DND-41 (cell line): ENCODE measurements around the gene ECSCR.

ENCODE experiments used
- ATAC-seq: fragments of 200-7000 bp; cut with Tn5 transposase; 3 replicates; pipeline ENCODE4 v1.9.1; 2021; ENCODE audit warnings: low read depth; ENCODE audit not compliant: insufficient read depth
- DNase-seq: peaks from one replicate; pipeline ENCODE4 v3.0.0-alpha.2; 2020
- H2AFZ ChIP-seq: 2 replicates; pipeline ENCODE4 v1.6.0; 2012; ENCODE audit warnings: low read depth, low read length
- H3K27ac ChIP-seq: 2 replicates; pipeline ENCODE4 v1.5.1; 2012; ENCODE audit warnings: low read length, inconsistent platforms
- H3K27me3 ChIP-seq: fragments of 200-600 bp; sonication (generic); 2 replicates; pipeline ENCODE4 v1.6.0; 2012; ENCODE audit warnings: low read length, mild to moderate bottlenecking, inconsistent platforms; ENCODE audit not compliant: insufficient read depth, poor library complexity
- H3K36me3 ChIP-seq: 2 replicates; pipeline ENCODE4 v1.5.1; 2012; ENCODE audit warnings: low read length, inconsistent platforms; ENCODE audit not compliant: insufficient read depth
- H3K4me1 ChIP-seq: 2 replicates; pipeline ENCODE4 v1.5.1; 2012; ENCODE audit warnings: mild to moderate bottlenecking, low read length; ENCODE audit not compliant: insufficient read depth
- H3K4me2 ChIP-seq: 2 replicates; pipeline ENCODE4 v1.6.0; 2012; ENCODE audit warnings: mild to moderate bottlenecking, moderate library complexity, low read length, inconsistent platforms; ENCODE audit not compliant: insufficient read depth
- H3K4me3 ChIP-seq, 2 experiments: fragments of 200-600 bp in 1 of 2; shearing (Covaris generic) in 1 of 2; 2 replicates each; pipeline ENCODE4 v1.5.1; 2012 to 2016; ENCODE audit warnings: inconsistent platforms in 2 of 2, low read length in 2 of 2, mild to moderate bottlenecking in 2 of 2, low read depth in 1 of 2, moderate library complexity in 1 of 2
- H3K79me2 ChIP-seq: 2 replicates; pipeline ENCODE4 v1.6.0; 2012; ENCODE audit warnings: low read length, inconsistent platforms; ENCODE audit not compliant: insufficient read depth
- H3K9ac ChIP-seq: 2 replicates; pipeline ENCODE4 v1.6.0; 2012; ENCODE audit warnings: low read depth, mild to moderate bottlenecking, inconsistent platforms, low read length, moderate library complexity
- H3K9me3 ChIP-seq: 2 replicates; pipeline ENCODE4 v1.5.1; 2012; ENCODE audit warnings: low read length, moderate library complexity, mild to moderate bottlenecking, inconsistent platforms; ENCODE audit not compliant: insufficient read depth, severe bottlenecking
- H4K20me1 ChIP-seq: 2 replicates; pipeline ENCODE4 v1.6.0; 2012; ENCODE audit warnings: low read length; ENCODE audit not compliant: insufficient read depth
- CTCF ChIP-seq: IDR thresholded peaks from 2 replicates; pipeline ENCODE4 v1.5.1; 2012; ENCODE audit warnings: borderline replicate concordance, low read length, moderate library complexity, mild to moderate bottlenecking; ENCODE audit not compliant: poor library complexity, severe bottlenecking; ENCODE audit errors: extremely low read depth
- EZH2 ChIP-seq: IDR thresholded peaks from 3 replicates; pipeline ENCODE4 v1.6.1; 2012; ENCODE audit warnings: borderline replicate concordance, low read depth, mild to moderate bottlenecking, moderate library complexity, low read length, inconsistent platforms; ENCODE audit not compliant: severe bottlenecking

ECSCR gene

DNA sequence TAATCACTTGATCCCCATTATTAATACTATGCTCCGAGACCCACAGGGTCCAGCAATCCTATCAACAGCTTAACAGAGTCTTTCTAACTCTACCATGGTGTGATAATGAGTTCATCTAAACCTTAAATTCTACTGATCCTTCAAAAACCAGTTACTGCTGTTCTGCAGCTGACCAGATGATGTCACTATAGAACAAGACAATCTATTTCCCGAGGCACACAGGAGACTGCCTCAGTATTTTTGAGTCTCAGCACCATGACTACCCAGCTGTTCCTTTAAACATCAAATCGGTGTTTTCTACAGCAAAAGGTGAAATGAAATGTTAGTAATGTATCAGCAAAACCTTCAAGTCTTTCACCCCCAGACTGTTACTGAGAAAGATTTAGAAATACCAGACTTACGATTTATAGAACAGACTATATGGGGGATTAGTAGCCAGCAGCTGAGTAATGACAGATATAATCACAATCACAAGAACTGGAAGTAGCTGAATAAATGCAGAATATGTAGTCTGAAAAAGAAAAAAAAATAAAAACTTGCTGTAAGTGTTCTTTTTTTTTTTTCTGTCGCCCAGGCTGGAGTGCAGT is 40.1 kb downstream of the ECSCR start:
- H3K4me3 ChIP-seq, result no peak overlapping the region
- TF ChIP-seq CTCF, result peak; percentile 99
- no peak for TF ChIP-seq EZH2
- peaks cover 44% of the 10 kb centered on the region; the same call in 1 of the 2 replicates for H3K36me3 ChIP-seq
- no peaks in the 10 kb centered on the region for H4K20me1 ChIP-seq
- H3K27ac ChIP-seq, result no peak overlapping the region
- H3K9ac ChIP-seq, result no peak overlapping the region
- H3K79me2 ChIP-seq, result no peaks in the 10 kb centered on the region
- no peak overlapping the region for H3K4me2 ChIP-seq
- ATAC-seq (peak; percentile 97), DNase-seq (peak; percentile 70)
- H2AFZ ChIP-seq, result no peak overlapping the region
- H3K4me1 ChIP-seq, result no peaks in the 10 kb centered on the region
- no peaks in the 10 kb centered on the region for H3K9me3 ChIP-seq
- H3K27me3 ChIP-seq, result no peaks in the 10 kb centered on the region

DNA sequence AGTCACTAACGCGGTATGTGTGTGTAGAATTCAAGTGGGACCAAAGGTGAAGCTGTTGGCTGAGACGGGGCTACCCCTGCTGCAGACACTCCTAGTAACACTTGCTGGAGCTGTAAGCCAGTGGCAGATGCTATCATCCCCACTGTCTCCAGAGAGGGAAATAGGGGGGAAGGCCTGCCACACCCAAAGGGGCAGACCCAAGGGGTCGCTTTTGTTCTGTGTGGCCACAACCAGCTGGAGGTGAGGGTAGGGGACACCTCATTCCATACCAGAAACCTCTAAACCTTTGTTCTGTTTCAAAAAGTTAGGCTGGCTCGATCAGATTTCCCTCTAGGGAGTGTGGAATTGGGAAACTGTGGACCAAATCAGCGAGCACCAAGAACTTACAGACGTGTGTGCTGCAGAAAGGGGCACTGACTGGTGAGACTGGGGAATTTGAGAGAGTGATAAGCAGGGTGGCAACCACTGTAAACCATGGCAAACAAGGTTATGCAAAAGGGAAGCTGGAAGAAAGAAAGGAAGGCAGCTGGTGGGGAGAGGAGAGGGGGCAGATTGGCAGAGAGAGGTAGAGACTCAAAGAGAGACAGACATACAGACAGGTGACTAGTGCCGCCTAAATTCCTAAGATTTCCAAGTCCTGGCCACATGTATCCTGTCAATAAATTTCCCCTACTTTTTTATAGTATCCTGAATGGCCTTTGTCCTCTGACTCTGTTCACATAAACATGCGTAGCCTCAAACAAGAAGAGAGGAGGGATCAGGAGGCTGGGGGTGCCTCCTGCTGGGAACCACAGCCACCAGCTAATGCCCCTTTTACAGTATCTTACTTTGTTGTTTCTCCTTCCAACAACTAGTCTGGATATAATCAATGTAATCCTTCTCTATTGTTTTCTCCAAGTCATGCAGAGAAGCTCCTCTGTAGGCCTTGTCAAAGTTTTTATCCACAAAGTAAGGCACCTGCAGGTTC is 43.0 kb downstream of the ECSCR start:
- no peak overlapping the region for H2AFZ ChIP-seq
- no peak overlapping the region for H3K9ac ChIP-seq
- peaks cover 34% of the 10 kb centered on the region; the same call in 1 of the 2 replicates for H3K36me3 ChIP-seq
- H3K79me2 ChIP-seq, result no peaks in the 10 kb centered on the region
- H3K27ac ChIP-seq, result no peak overlapping the region
- H4K20me1 ChIP-seq, result no peaks in the 10 kb centered on the region
- no peaks in the 10 kb centered on the region for H3K27me3 ChIP-seq
- ATAC-seq (no peak), DNase-seq (no peak)
- H3K4me2 ChIP-seq, result no peak overlapping the region
- H3K9me3 ChIP-seq, result no peaks in the 10 kb centered on the region
- peaks cover 25% of the 10 kb centered on the region for H3K4me1 ChIP-seq
- TF ChIP-seq CTCF, result no peak
- H3K4me3 ChIP-seq, result no peak overlapping the region

DNA sequence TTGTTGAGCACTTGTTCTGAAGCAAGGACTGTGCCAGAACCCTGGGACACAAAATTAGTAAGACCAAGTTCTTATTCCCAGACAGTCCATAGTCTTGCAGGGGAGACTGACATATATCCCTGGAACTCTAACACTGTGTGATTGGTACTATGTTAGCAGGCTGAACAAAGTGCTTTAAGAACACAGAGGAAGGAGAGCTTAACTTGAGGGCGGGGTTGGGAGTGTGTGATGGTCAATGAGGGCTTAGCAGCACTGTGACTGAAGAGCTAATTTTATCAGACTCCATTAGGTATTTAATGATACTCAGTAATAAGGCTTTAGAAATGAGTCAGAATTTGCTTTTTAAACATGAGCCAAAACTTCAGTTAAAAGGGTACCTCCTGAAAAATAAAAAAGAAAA is 43.8 kb downstream of the ECSCR start:
- Histone ChIP-seq H4K20me1 (no peaks in the 10 kb centered on the region), H2AFZ (no peak overlapping the region), H3K9me3 (no peaks in the 10 kb centered on the region), H3K4me1 (peaks cover 27% of the 10 kb centered on the region), H3K4me2 (no peak overlapping the region), H3K4me3 (no peak overlapping the region), H3K27me3 (no peaks in the 10 kb centered on the region), H3K36me3 (peaks cover 27% of the 10 kb centered on the region; the same call in 1 of the 2 replicates), H3K9ac (no peak overlapping the region), H3K27ac (no peak overlapping the region; the same call in 1 of the 2 replicates), H3K79me2 (no peaks in the 10 kb centered on the region)
- no peak for TF ChIP-seq CTCF
- TF ChIP-seq EZH2, result no peak
- no peak for DNase-seq
- no peak for ATAC-seq
